Stimulated activated CD4-positive, alpha-beta T cell treated with anti-CD3 and anti-CD28 coated beads, Interleukin-2, amount 100 ng/mL, for 4 hours (primary cell): ENCODE data around the gene PPM1H.

Experiments
- DNase-seq: peaks from one replicate; pipeline ENCODE4 v3.0.0-alpha.2; 2020; ENCODE audit warnings: low read depth

Gene PPM1H

DNA sequence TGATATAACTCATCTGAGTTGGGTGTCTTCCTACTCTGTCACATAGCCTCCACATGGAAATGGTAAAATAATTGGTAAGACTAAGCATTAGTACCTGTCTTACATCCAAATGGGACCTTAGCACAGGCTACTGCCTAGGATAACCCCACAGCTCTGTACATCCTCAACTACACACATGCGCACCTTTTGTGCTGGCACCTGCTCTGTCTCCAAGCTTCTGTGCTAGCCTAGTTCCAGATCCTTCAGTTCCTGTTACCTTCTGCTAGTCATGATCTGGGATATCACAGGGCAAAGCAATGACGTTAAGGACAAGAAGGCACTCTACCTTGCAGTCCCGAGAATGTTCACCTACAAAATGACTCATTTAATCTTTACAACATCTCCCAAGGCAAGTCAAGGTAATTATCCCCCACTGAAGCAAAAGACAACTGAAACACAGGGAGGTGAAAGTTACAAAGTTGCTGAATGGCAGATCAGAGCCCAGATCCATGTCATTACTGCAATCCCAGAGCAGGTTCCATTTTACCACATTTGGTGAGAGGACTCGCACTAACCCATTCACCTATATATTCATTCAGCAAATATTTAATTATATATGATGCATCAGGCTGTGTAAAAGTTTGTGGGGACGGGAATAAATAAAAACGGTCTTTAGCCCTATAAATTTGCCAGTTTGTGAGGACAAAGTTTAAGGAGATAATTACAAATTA lies 61.7 kb downstream of the PPM1H start:
- no peak for DNase-seq

DNA sequence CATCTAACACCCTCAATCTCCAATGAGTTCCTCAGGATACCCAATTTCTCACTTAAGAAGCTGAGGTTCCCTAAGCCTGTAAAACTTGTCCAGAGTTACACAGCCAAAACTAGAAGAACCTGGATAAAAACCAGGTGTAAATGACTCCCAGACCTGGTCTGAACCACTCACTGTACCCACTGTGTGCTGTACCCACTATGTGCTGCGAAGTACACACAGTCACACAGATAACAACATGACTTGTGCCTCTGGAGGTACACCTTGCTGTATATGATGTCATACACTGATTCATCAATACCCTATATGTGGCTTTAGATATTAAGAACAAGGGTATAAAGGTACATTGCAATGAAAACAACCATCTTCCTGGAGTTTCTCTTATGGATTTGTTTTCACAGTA lies 66.1 kb downstream of the PPM1H start:
- no peak for DNase-seq

DNA sequence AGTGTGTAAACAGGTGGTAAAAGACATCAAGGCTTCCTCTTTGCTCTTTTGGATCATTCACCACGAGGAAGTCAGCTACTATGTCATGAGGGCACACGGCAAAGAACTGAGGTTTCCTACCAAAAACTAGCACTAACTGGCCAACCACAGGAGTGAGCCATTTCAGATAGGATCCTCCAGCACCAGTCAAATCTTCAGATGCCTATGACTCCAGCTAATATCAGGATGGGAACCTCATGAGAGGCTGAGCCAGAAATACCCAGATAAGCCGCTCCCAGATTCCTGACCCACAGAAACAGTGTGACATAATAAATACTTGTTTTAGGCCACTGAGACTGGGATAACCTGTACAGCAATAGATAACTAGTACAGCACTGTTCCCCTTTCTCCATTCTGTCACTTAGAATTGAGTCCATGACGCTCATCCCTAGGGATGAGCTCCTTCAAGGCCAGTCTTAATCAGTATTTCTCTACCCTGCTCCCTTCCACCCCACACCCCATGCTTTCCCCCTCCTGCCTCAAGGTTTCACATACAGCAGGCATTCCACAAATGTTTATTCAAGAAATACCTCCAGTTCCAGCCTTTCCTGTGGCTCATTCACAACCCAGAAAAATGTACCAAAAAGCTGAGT lies 68.4 kb downstream of the PPM1H start:
- DNase-seq: no peak

DNA sequence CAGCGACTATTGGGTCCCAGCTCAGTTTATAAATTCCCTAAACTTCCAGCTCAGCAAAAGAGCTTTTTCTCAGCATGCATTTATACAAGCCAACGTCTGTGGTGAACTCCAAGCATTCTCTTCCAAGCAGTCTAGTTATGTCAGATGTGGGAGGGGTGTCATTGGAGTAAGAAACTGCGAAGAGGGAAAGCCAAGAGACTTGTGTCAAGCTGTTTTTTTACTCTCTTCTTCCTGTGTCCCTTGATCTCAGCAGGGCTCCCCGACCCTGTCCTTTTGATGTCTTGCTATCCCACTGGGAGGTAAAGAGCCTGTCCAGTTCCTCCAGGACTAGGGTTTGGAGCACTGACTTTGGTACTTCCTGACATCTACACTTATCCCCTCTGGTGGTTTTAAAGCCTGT lies 69.0 kb downstream of the PPM1H start:
- no peak for DNase-seq

DNA sequence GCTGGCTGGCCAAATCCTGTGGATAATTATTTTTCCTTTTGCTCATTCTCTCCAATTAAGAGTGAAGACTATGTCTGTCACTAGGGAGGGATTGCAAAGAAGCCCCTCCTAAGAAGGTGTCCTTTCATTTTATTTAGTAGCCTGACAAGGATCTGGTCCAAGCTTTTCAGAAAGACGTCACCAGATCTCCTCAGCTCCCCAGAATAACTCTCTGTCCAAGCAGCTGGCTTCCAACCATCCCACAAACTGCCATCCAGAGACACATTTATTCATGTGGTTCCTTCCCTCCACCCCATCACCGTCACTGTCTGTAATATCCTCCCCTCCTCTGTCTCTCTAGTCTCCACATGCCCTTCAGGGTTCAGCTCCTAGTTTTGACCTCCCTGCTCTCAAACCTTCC lies 69.9 kb downstream of the PPM1H start:
- no peak for DNase-seq

DNA sequence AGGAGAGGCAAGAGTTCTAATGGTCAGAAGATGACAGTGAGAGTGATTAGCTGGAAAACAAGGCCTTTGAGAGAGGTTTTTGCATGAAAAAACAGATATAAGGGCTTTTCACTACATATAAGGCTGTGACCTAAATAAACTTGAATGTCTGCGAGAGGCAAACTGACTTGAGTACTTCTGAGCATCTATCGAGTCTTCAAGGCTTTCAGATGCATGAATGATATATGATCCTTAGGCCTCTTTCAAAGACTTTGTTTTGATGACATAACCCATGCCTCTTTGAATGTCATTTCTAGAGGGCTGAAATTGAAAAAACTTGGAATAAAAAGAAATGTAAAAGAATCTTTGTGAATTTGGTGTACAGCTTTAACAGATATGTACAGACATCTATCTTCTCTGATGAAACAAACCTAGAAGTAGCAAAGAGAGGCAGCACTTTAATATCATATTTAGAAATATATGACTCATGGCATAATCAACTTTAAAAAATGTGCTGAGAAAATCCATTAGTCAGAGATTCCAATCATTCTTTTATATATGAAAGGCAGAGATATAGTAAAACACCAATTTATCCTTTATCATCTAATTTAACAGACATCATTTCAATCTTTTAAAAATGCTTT lies 72.6 kb downstream of the PPM1H start:
- DNase-seq: no peak

DNA sequence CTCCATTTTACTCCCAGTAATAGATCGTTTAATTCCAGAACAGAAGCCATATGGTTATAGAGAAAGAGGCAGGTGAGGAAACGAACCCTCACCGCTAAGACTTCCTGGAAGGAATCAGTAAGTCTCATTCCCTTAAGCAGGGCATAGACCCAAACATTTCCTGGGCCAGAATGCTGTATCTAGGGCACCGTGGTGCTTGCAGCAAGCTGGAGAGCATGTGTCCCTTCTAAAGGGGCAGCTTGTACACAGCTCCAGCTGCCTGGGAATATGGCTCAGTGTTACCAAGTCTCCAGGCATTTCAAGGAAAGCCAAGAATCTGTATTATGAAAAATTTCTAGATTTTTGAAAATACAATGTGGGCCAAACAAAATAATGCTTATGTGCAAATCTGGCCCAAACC lies 73.4 kb downstream of the PPM1H start:
- no peak for DNase-seq

DNA sequence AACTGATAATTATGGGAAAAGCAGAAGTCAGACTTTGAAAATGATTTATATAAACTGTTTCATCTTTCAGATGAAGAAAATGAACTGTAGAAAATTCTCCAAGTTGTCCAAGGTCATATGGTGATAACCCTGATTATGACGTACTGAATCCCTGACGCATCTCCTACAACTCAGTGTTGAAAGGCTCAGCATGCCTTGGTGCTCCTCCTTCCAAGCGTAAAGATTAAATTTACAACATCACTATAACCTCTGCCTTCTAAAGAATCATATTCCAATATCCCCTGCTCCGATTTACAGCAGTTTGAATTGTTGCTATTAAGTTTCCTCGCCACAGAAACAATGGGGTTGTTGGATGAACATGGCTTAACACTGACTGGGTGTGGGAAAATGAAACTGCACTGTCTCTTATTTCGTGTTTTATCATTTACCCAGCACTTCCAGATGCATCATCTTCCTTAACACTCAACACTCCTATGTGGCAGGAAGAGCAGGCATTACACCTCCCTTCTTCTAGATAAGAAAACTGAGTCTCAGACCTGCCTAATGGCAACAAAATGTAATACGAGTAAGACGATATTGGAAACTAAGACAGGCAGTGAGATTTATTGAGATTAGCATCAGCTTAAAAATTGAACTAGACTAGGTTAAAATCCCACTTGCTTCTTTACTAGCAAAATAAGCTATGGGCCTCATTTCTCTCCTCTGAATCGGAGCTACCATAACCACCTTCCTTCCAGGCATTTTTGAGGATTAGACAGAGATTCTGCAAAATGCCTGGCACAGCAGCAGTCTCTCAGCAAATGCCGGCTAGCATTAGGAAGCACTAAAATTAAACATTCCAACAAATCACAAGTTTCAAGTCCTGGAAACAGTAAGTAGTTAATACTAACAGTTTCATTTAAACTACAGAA lies 74.2 kb downstream of the PPM1H start:
- DNase-seq: no peak

DNA sequence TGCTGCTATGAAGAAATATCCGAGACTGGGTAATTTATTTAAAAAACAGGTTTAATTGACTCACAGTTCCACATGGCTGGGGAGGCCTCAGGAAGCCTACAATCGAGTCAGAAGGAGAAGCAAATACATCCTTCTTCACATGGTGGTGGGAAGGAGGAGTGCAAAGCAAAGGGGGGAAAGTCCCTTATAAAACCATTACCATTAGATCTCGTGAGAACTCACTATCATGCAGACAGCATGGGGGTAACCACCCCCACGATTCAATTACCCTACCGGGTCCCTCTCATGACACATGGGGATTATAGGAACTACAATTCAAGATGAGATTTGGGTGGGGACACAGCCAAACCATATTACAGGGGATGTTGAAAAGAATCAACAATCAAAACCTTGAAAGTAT lies 74.9 kb downstream of the PPM1H start:
- no peak for DNase-seq

DNA sequence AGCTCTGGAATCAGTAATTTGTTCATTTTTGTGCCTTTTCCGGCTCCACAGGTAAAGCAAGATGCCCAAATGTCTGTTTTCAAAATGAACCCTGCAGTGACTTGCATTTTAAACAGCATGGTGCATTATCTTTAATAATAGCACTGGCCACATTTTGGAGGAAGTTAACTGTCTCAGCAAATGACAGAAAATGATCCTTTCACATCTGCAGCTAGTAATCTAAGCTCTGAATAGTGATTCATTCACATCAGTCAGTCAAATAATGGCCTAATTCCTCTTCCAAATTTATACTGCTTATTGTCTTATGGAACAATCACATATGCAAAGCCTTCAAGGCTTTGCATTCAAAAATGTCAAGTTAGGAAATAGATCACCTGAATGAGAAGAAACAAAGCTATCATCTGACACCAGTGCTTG lies 75.6 kb downstream of the PPM1H start:
- no peak for DNase-seq

DNA sequence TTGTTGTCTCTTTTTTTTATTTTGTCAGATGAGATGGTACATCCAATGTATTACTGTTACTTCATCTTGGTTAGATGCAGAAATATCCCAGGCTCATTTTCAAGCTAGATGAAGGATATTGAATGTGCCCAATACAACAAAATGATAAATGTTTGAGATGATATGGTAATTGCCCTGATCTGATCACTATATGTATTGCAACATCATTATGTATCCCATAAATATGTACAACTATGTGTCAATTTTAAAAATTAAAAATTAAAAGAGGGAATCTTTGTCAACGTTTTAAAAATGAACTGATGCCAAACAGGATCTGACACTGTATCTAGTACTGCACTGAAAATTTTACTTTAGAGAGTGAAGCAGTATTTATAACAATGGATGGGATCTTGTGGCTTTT lies 78.5 kb downstream of the PPM1H start:
- no peak for DNase-seq

DNA sequence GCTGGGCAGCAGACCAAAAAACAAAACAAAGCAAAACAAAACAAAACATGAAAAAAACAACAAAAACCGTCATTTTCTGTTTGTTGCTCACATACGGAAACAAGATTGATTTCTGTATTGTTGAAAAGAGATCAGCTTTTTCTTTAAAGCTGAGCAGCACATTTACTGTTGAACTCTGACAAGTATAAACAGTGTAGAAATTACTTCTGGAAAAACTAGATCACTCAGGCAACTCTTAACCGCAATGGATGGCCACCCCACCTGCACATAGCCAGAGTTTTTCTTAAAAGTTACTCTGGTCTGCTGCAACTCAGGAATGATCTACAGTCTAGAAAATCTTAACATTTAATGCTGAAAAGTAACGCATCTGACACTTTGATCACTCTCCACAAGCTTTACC lies 80.9 kb downstream of the PPM1H start:
- DNase-seq: no peak

DNA sequence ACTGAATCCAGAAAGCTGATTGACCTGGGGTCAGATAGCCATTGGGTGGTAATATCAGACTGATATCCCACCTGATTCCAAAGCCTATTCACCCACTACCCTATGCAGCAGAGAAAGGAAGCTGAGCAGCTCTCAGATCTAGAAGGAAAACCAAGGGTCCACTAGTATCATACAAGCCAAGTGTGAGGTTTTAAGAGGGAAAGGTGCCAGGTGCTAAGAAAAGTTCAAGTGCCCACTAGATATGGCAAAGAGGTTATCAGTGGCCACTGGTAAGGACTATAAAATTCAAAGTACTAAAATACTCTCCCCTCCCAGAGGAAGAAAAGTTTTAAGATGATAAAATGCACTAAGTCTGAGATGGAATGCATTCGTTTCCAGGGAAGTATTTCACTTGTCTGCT lies 85.6 kb downstream of the PPM1H start:
- DNase-seq: no peak

DNA sequence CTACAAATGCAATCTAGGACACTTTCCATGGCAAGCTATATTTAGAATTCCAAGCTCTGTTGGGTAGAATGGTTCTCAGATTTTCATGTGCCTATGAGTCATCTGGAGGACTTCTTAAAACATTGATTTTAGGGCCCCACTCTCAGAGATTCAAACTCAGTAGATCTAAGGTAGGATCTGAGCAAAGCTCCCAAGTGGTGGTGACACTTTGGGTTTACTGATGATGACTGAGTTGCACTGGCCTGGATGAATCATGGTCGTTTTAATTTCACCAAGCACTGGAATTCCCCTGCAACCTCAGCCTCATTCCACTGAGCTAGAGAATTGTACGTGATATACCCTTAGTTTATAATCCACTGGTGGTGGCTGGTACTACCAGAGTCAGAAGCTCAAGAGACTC lies 86.5 kb downstream of the PPM1H start:
- DNase-seq: no peak

DNA sequence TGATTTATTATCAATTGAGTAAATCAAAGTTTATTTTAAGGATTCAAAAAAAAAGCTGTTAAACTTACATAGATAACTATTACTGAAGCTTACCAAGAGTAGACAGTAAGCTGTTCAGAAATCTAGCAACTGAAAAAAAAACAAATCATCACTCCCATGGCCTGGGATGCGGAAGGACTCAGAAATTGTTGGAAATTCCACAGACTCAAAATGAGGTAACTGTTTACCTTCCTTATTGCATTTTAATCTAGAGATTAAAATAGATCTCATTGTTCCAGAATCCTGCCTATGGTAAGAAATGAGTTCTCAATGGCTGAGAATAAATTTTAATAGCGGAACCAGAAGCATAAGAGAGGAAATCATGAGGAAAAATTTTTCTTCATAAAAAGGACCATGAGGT lies 87.2 kb downstream of the PPM1H start:
- DNase-seq: no peak

DNA sequence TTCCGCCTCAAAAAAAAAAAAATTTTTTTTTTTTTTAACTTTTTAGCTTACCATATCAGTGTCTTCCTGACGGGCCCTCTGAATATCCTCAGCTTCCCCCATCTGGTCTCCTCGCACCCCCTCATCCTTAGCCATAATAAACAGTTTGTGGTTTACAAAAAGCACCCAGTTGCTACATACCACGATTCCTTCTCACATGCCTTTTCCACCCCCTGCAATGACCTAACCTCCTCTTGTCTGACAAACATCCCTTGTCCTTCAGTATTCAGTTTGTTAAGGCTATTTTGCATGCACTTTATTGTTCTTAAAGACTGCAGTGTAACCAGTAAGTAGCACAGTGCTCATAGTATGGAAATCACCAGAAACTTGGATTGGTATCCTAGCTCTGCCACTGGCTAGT lies 88.5 kb downstream of the PPM1H start:
- DNase-seq: no peak

DNA sequence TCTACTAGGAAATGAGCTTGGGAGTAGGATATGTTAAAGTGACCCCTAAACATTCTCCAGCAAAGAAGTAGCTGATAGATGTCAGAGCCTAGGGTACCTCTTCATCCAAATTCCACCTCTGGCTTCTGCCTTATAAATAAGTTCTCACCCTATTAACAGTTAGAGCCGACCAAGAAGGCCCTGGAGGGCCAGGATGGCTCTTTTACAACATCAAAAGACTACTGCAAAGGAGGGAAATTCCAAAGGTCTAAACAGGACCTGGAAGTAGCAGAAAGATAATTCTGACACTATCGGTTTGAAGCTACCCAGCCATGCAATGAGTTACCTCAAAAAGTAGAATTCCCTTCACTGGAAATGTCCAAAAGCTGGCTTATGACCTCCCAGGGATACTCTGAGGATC lies 90.0 kb downstream of the PPM1H start:
- no peak for DNase-seq

DNA sequence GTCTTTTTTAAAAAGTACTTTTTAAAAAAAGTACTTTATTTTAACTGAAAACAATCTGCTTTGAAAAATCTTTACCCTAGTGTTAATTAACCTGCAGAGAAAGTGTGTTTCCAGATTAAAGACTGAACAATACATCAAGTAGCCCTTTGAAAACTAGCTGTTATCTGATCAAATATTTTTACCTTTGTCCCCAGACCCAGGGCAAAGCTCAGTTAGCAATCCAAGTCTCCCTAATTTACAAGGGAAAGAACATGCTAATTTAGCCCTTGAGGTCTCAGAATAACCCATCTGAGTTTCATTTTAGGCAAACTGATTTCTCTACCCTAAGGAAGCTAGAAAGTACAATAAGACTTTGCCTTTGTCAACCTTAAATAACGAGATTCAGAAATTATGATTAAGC lies 91.2 kb downstream of the PPM1H start:
- DNase-seq: no peak

DNA sequence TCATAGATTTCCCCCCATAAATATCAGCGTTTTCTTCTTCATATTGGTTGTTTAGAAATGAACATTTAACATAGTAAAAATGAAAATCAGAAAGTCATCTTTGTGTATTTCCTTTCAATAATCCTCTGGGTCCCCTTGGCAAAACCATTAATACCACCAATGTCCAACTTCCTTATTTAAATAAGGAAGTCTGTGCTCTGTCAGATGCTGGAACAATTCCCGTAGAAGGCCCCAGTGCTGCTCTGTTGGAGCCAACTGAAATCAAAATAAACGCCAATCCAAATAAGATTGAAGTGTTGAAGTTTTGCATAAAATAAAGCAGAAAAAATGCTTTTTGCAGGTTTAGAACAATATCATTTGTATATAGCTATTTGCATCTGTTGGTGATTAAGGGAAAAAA lies 93.1 kb downstream of the PPM1H start:
- no peak for DNase-seq

DNA sequence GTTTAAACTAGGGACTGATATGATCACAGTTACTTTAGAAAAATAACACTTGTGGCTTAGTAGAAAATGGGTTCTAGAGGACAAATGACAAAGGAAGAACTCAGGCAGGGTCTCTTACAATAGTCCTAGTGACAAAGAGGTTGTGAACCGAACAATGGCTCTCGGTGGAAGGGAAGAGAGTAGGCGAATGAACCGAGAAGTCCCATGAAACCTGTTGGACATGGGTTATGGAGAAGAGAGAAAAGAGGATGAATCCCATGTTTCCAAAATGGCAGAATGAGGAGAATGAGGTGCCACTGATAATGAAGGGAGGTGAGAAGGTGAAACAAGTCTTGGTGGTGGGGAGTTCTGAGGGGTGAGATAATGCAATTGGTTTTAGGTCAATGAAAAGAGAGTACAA lies 94.1 kb downstream of the PPM1H start:
- DNase-seq: no peak

DNA sequence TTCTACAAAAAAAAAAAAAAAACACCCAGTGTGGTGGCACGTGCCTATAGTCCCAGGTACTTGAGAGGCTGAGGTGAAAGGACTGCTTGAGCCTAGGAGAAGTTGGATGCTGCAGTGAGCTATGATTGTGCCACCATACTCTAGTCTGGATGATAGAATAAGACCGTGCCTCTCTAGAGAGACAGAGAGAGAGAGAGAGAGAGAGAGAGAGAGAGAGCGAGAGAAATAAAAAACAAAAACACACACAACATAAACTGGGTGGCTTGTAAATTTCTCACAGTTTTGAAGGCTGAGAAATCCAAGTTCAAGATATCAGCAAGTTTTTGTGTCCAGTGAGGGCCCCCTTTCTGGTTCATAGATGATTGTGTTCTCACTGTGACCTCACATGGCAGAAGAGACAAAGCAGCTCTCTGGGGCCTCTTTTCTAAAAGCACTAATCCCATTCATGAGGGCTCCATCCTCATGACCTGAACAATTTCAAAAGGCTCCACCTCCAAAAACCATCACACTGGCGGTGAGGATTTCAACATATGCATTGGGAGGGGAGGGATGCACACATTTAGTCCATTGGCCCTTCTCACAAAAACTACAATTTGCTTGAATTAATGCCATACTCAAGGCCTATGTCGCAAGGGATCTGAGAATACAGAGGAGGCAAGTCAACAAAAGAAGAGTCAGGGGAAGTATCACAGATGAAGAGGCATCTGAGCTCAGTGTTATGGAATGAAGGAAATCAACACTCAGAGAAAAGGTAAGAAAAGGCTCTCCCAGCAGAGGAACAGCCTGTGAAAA lies 94.9 kb downstream of the PPM1H start:
- DNase-seq: no peak

DNA sequence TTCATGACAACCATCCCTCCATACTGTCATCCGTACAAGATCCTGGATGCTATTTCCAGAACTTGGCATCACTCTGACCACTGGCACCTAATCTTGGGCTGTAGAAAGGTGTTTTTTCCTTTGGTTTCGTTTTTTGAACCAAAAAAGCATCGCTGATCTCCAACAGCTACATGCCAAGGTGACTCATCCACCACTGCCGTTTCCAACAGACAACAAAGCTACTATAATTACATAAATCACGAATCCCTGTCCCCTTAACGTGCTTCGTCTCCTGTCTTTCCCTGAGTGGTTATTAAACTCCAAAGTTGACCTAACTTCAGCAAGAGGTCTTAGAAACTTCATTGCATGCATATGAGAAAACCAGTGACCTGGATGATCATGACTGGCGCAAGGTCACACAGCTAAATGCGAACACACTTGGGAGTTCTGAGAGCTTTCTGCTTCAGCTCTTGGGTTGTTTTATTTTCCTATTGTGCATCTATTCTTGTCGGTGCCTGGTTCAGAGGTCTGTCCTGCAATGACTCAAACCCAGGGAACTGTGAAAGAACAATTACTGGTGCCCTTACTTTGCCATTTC lies 99.9 kb downstream of the PPM1H start:
- DNase-seq: no peak
